ES-I3 (cell line): ENCODE measurements around the gene SLC7A1.

ENCODE experiments used
- H3K36me3 ChIP-seq: 2 replicates; pipeline ENCODE4 v1.6.1; 2013; ENCODE audit warnings: mild to moderate bottlenecking, low read length, control low read depth, moderate library complexity; ENCODE audit not compliant: insufficient read depth
- H3K4me1 ChIP-seq: 2 replicates; pipeline ENCODE4 v1.6.1; 2013; ENCODE audit warnings: mild to moderate bottlenecking, control low read depth, low read length; ENCODE audit not compliant: insufficient read depth
- H3K9ac ChIP-seq: 2 replicates; pipeline ENCODE4 v1.6.1; 2013; ENCODE audit warnings: low read depth, mild to moderate bottlenecking, low read length, moderate library complexity
- H3K9me3 ChIP-seq: 2 replicates; pipeline ENCODE4 v1.6.1; 2013; ENCODE audit warnings: mild to moderate bottlenecking, low read length, moderate library complexity; ENCODE audit not compliant: control insufficient read depth, insufficient read depth

Gene SLC7A1

DNA sequence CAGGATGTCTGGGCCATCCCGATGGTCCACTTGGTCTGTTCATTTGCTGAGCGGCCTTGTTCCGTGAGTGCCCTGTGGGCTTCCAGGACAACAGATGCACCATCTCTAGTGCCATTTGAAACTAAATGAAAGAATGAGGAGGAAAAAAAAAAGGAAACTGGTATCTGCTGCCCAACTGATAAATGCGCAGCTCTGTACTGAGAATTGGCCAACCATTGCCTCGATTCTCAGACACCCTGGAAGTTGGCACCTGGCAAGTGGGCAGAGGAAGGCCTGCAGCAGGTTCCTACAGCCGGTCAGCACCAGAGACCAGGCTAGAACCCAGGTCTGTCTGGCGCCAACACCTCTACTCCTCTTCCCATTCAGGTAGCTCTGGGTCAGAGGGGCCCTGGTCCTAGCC is 18.9 kb downstream of the SLC7A1 start:
- H3K9me3 ChIP-seq: no peaks in the 10 kb centered on the region
- H3K4me1 ChIP-seq: peaks cover 19% of the 10 kb centered on the region
- H3K36me3 ChIP-seq: no peaks in the 10 kb centered on the region; the same call in 1 of the 2 replicates
- no peak overlapping the region for H3K9ac ChIP-seq

DNA sequence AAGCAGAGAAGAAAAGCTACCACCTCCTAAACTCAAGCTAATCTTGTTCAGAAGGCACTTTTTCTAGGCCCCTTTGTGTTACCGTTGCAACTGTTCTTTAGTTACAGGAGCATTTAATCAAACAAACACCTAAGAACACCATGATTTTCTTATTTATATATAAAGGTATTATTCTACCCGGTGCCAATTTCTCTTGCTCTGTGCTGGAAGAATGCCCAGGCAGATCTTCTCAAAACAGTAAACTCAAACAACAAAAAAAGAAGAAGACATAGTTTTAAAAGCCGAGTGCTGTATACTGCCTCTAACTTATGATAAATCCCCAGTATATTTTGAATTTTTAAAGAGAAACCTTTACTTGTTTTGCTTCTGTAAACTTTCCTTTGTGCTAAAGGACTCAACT is 20.4 kb downstream of the SLC7A1 start:
- Histone ChIP-seq H3K36me3 (no peaks in the 10 kb centered on the region; the same call in 1 of the 2 replicates), H3K9ac (no peak overlapping the region), H3K9me3 (no peaks in the 10 kb centered on the region), H3K4me1 (peaks cover 7% of the 10 kb centered on the region)

DNA sequence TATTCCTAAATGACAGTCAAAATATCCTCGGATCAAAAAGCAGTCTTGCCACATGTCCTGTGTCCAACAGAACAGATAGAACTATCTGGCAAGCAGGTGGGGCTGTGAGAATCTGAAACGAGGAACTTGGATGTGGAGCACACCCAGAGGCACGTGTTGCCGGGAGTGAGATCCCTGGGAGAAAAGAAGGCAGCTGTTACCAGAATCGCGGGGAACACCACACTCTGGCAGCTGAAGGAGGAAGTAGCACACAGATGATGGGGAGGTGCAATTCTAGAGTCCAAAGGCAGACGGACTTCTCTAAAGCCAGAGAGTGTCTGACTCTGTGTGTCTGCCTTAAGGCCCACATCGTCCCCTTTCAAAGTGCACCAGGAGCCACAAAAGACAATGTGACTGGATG is 22.3 kb downstream of the SLC7A1 start:
- Histone ChIP-seq H3K4me1 (peaks cover 13% of the 10 kb centered on the region; the same call in 1 of the 2 replicates), H3K9me3 (no peaks in the 10 kb centered on the region), H3K9ac (no peak overlapping the region), H3K36me3 (no peaks in the 10 kb centered on the region; the same call in 1 of the 2 replicates)

DNA sequence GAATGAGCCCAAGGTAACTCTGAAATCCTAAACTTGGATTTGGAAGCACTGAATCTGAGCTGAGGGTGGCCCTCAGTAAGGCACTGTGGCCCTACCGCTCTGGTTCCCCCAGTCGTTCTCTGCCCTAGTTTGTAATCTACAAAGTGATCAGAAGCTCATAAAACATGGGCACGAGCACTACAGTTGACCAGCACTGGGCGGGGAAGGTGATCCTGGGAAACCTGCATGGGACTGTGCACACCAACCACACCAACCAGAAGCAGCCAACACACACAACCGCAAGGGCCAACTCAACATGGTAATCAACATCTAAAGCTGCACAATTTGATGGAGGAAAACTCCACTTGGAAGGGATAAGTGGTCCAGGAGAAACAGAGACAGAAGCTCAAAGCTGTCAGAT is 22.9 kb downstream of the SLC7A1 start:
- no peak overlapping the region for H3K9ac ChIP-seq
- no peaks in the 10 kb centered on the region; the same call in 1 of the 2 replicates for H3K36me3 ChIP-seq
- H3K9me3 ChIP-seq: no peaks in the 10 kb centered on the region
- peaks cover 13% of the 10 kb centered on the region; the same call in 1 of the 2 replicates for H3K4me1 ChIP-seq

DNA sequence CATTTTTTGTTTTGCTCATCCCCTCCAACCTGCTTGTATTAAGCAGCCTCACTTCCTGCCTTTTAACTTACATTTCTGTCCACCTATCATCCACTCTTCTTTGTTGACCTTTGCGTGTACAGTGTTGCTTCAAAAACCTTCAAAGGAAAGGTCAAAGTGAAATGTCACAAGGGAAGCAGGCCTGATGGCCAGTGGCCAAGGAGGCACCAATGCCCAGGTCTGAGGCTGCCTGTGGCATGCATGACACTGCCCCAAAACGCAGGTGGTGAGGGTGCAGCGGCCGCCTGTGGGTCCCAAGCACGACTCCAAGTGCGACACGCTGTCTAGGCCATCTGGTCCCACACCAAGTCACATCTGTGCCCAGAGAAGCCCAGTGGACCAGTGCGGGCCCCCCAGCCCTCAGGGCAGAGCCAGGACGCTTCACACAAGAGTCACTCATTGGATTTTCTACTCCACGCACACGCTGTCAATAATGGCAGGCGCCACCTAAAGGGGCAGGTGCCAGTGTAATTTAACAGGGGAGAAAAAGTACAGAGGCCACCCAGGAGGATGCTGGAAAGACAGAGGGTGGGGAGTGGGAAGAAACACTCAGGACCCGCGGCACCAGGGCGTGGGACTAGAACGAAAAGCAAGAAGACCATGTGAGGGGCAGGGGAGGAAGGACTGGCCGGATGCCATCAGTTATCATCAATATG is 23.5 kb downstream of the SLC7A1 start:
- H3K9ac ChIP-seq: no peak overlapping the region
- H3K36me3 ChIP-seq: no peaks in the 10 kb centered on the region; the same call in 1 of the 2 replicates
- no peaks in the 10 kb centered on the region for H3K9me3 ChIP-seq

DNA sequence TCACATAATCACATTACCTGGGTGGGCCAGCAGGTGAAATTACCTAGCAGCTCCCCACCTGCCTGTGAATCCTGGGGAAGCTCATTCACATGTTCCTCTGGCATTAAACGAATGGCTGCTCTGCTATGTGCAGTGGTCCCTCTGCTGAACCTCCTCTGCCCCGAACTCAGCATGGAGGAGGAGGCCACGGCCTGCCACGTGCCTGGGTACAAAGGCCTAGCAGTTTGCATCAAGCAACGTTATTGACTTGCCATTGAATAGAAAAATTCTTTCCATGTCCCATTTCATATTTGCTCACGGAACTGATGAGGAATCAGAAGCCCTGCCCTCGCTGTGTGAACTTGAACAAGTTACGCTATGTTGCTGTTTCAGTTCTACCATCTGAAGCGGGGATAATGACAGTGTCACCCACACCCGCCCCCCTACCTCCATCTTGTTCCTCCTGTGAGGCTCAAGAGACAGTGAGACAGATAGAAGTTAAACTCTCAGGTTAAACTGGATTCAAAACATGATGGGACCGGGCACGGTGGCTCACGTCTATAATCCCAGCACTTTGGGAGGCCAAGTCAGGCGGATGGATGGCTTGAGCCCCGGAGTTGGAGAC is 25.3 kb downstream of the SLC7A1 start:
- Histone ChIP-seq H3K4me1 (peaks cover 18% of the 10 kb centered on the region), H3K9me3 (no peaks in the 10 kb centered on the region), H3K36me3 (no peaks in the 10 kb centered on the region), H3K9ac (no peak overlapping the region)

More for the DNA sequence above, 23.5 kb downstream of the SLC7A1 start:
- H3K4me1 ChIP-seq: peaks cover 13% of the 10 kb centered on the region; the same call in 1 of the 2 replicates

DNA sequence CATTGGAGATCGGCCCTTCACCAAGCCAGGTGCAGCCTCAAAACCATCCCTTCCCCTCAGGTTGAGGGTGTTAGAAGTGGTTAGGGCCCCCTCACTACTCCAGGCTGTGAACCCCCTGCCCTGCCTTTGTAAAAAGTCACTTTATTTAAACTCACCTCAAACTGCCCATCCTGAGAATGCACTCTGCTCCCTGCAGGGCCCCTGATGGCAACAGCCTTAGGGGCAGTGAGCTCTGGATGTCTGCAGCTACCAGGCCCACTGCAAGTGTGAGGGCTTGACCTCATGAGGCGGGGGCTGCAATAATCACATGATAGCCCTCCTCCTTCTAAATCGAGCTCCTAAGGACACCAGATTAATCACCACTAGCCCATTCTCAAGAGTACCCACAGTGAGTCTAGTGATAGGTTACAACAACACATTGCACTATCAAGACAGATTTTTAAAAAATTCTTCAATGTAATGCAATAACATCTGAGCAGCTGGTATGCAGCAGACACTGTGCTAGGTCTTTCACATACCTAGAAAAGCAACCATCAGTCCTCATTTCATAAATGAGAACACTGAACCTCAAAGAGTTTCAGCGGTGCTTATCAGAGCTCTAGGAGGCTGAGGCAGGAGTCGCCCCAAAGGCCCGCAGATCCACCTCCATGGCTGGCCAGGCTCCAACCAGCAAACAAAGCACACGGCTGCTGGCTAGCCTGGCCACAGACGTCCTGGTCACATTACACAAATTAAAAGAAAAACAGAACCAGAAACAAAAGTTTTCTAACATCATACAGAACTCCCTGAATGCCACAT is 26.0 kb downstream of the SLC7A1 start:
- H3K9ac ChIP-seq: no peak overlapping the region
- H3K36me3 ChIP-seq: no peaks in the 10 kb centered on the region
- peaks cover 25% of the 10 kb centered on the region for H3K4me1 ChIP-seq
- H3K9me3 ChIP-seq: no peaks in the 10 kb centered on the region

DNA sequence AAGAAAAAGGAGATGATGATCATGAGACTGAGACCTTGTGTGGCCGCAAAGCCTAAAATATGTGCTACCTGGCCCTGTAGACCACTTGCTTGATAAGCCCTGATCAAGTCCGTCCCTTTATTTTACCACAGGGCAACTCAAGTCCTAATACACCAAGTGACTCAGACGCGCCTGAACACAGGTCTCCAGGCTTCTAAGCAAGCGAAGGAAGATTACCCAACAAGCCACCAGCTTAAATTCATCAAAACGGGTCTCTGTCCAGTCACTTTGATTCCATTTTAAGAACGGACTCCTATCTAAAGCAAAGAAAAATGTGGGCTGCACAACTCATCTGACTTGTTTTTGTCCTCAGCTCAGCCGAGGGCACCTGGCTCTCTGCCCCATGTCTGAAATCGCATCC is 26.8 kb downstream of the SLC7A1 start:
- Histone ChIP-seq H3K9ac (no peak overlapping the region), H3K9me3 (no peaks in the 10 kb centered on the region), H3K4me1 (peaks cover 32% of the 10 kb centered on the region), H3K36me3 (no peaks in the 10 kb centered on the region)

DNA sequence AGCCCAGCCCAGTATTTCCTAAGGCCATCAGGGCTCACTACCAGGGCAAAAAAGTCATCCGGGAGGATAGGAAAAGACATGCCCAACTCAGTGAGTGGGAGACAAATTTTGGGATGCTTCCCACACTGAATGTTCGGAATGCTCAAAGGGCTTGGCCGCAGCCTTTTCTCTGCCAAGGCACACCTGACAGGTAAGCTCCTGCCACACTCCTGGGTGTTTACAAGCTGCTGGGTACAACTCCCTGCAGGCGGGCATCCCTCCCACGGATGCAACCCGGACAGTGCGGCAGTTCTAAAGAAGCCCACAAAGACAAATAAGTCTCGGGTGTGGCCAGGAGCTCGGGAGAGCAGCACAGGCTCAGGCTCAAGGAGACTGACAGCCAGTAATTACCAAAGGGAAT is 28.1 kb downstream of the SLC7A1 start:
- no peaks in the 10 kb centered on the region for H3K9me3 ChIP-seq
- no peaks in the 10 kb centered on the region for H3K36me3 ChIP-seq
- H3K4me1 ChIP-seq: peaks cover 45% of the 10 kb centered on the region
- no peak overlapping the region for H3K9ac ChIP-seq

DNA sequence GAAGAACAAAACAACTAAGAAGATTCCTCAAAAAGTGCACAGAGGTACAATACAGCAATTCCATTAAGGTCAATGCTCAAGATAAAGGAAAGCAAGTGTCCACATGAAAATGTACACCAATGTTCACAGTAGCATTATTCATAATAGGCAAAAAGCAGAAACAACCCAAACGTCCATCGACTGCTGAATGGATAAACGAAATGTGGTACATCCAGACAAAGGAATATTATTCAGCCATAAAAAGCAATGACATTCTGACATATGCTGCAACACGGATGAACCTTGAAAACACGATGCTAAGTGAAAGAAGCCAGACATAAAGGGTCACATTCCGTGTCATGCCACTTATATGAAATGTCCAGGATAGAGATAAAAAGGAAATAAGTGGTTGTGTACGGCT is 29.3 kb downstream of the SLC7A1 start:
- H3K4me1 ChIP-seq: peaks cover 57% of the 10 kb centered on the region
- no peaks in the 10 kb centered on the region for H3K9me3 ChIP-seq
- no peak overlapping the region for H3K9ac ChIP-seq
- H3K36me3 ChIP-seq: no peaks in the 10 kb centered on the region

DNA sequence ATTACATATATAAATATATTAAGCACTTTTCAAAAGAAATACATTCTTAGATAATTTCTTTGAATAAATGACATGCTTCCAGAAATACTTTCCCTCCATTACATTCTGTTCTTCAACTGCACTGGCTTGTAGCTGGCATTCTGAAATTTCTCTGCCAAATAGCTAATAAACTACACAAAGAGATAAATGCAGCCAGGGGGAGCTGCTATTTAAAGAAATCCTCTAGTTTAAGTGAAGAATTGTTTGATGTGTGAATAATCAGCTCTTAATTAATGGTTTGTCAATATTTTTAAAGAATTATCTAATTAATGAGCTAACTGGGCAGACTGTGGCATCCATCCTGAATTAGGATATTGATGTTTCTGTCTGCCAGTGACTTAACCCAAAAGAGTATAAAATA is 30.7 kb downstream of the SLC7A1 start:
- no peak overlapping the region for H3K9ac ChIP-seq
- no peaks in the 10 kb centered on the region for H3K9me3 ChIP-seq
- peaks cover 54% of the 10 kb centered on the region for H3K4me1 ChIP-seq
- no peaks in the 10 kb centered on the region for H3K36me3 ChIP-seq

DNA sequence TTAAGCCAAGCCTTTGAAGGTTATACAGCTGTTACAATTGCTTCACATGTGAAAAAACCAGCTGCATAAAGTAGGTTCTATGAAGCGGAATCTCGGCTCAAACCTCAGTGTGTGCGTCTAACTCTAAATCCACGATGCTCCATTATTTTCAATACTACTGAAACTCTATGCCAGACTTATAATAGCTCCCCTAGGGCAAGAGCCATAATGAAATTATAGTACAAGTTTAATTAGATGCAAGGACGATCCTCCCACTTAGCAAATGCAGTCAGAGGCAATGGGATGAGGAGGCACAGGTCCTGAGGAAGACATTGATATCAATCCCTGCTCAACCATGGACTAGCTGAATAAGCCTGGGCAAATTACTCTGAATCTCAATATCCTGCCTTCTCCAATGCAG is 31.1 kb downstream of the SLC7A1 start:
- Histone ChIP-seq H3K36me3 (no peaks in the 10 kb centered on the region), H3K9me3 (no peaks in the 10 kb centered on the region)

DNA sequence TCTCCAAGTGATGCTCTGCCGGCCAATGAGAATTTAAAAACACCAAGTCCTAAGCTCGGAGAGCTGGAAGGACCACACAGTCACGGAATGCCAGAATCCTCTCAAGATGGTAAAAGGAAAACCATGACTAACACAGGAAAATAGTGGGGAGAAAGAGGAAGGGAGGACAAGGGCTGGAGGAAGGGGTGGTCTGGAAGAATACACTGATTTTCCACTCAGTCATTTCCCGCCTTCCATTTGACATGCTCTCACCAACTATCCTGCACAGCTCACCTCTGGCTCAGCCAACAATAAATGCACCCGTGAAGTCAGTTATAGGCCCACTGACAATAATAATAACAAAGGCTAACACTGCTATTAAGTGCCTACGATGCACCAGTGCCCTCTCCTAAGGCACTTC is 31.5 kb downstream of the SLC7A1 start:
- Histone ChIP-seq H3K36me3 (no peaks in the 10 kb centered on the region), H3K4me1 (peaks cover 46% of the 10 kb centered on the region), H3K9me3 (no peaks in the 10 kb centered on the region), H3K9ac (no peak overlapping the region)

More for the DNA sequence above, 31.1 kb downstream of the SLC7A1 start:
- peaks cover 50% of the 10 kb centered on the region for H3K4me1 ChIP-seq
- no peak overlapping the region for H3K9ac ChIP-seq

DNA sequence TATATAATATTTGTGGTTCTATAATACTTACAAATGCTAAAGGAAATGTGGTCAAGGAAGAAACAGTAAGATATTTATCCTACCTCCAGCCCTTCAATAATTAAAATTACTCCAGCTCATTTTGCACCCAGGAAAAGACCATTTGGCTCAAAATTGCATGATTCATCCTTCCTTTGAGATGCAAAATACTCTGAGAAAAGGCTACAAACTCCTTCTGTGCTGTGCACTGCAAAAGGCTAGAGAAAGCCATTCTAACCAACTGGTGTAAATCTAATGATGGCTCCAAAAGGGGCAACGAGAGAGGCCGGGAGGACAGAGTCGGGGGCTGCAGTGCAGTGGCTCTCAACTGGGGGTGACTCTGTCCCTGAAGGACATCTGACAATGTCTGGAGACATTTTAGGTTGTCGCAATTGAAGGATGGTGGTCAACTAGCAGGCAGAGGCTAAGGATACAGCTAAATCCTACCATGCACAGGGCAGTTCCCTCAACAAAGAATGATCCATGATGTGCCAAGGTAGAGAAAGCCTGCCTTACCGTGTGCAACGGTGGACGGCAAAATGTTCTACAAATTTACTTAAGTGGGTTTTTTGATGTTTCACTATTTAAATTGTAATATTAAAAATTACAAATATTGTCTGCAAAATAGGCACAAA is 32.6 kb downstream of the SLC7A1 start:
- H3K36me3 ChIP-seq: no peaks in the 10 kb centered on the region
- H3K4me1 ChIP-seq: peaks cover 46% of the 10 kb centered on the region
- no peaks in the 10 kb centered on the region for H3K9me3 ChIP-seq
- no peak overlapping the region for H3K9ac ChIP-seq
